HG02981 (cell line): Measurements from ENCODE around the gene YOD1.

ENCODE experiments used
- ATAC-seq: cut with Tn5 transposase; IDR thresholded peaks from one replicate; pipeline ENCODE4 v1.9.1; 2021; ENCODE audit warnings: mild to moderate bottlenecking, moderate library complexity; ENCODE audit not compliant: unreplicated experiment

Gene YOD1

GRCh38 chr1:207013321-207014085 is 37.5 kb downstream of the YOD1 start:
- ATAC-seq: no peak

- ATAC-seq: no peak
Measured at GRCh38 chr1:207010726-207011125, 40.3 kb downstream of the YOD1 start.

GRCh38 chr1:207009945-207010344 is 41.1 kb downstream of the YOD1 start:
- no peak for ATAC-seq

- ATAC-seq: no peak
Measured at GRCh38 chr1:207009182-207009850, 41.7 kb downstream of the YOD1 start.

GRCh38 chr1:207007352-207008033 is 43.5 kb downstream of the YOD1 start:
- ATAC-seq: no peak

GRCh38 chr1:207006914-207007313 is 44.1 kb downstream of the YOD1 start:
- ATAC-seq: no peak

- no peak for ATAC-seq
Measured at GRCh38 chr1:207006083-207006482, 44.9 kb downstream of the YOD1 start.

- ATAC-seq: no peak
Measured at GRCh38 chr1:207004931-207005830, 45.8 kb downstream of the YOD1 start.

GRCh38 chr1:207003210-207003609 is 47.8 kb downstream of the YOD1 start:
- no peak for ATAC-seq

GRCh38 chr1:207002724-207003146 is 48.3 kb downstream of the YOD1 start:
- no peak for ATAC-seq

- no peak for ATAC-seq
Measured at GRCh38 chr1:207001492-207002245, 49.3 kb downstream of the YOD1 start.

- ATAC-seq: no peak
Measured at GRCh38 chr1:207000651-207001291, 50.2 kb downstream of the YOD1 start.

GRCh38 chr1:206998816-206999215 is 52.2 kb downstream of the YOD1 start:
- no peak for ATAC-seq
